Cortex of kidney (tissue), 1 donor: ENCODE data around the gene ADPRHL1.

Source experiments
- DNase-seq: peaks from one replicate; lab custom pipeline; 2025; lab: John Stamatoyannopoulos, UW

The ADPRHL1 gene

GRCh38 chr13:113432506-113433270 lies 20.6 kb downstream of the ADPRHL1 start:
- no peak for DNase-seq

GRCh38 chr13:113431171-113431570 lies 22.1 kb downstream of the ADPRHL1 start:
- no peak for DNase-seq

GRCh38 chr13:113430378-113431110 lies 22.7 kb downstream of the ADPRHL1 start:
- no peak for DNase-seq

DNA sequence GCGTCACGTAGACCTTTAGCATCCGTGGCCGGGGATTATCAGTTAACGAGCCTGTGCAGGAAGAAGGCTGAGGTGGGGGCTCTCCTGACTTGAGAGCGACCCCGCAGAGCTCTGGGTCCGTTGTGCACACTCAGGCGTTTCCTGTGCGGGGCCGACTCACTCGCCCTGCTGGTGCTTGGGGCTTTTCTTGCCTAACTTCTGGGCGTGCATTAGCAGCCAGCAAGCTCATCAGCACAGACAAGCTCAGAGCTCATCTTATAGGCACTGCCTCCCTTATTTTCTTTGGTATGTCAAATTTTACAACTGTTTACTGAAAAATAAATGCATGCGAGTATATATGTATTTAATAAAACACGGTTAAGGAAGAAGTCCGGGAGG lies 23.7 kb downstream of the ADPRHL1 start:
- no peak for DNase-seq

GRCh38 chr13:113428871-113429607 lies 24.2 kb downstream of the ADPRHL1 start:
- DNase-seq = no peak

DNA sequence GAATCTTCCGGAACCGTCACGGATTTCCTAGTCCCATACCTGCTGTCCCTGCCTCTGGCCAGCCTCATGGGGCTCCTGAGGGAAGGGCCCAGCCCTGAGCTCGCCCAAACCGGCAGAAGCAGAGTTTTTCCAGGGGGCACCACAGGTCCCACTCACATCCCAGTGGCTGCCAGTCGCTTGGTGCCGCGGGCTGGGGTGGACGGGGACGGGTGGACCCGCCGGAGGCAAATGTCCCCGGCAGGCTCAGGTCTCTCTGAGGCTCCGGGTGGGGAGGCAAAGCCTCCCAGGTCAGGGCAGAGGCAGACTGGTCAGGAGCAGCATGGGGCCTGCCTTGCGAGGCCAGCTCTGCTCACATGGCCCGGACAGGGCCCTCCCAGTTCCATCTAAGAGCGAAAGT lies 24.8 kb downstream of the ADPRHL1 start:
- DNase-seq = no peak

- no peak for DNase-seq
These were observed 25.5 kb downstream of the ADPRHL1 start for GRCh38 chr13:113427562-113428468.

DNA sequence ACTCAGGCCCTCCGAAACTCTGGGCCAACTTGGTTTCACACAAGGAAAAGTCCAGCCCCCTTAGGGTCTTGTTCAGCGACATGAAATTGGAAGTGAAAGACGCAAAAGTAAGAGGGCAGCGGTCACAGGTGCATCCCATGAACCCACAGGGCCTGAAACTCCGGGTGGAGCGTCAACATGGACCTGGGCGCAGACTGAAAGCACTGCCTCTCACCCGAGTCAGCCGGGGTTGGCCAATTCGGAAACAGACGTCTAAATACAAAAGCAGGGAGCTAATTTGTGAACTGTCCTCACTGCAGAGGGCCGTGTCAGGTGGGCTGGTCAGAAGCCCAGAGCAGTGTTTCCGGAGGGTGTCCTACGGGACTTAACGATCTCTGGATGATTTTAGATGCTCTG lies 26.7 kb downstream of the ADPRHL1 start:
- DNase-seq = no peak

DNA sequence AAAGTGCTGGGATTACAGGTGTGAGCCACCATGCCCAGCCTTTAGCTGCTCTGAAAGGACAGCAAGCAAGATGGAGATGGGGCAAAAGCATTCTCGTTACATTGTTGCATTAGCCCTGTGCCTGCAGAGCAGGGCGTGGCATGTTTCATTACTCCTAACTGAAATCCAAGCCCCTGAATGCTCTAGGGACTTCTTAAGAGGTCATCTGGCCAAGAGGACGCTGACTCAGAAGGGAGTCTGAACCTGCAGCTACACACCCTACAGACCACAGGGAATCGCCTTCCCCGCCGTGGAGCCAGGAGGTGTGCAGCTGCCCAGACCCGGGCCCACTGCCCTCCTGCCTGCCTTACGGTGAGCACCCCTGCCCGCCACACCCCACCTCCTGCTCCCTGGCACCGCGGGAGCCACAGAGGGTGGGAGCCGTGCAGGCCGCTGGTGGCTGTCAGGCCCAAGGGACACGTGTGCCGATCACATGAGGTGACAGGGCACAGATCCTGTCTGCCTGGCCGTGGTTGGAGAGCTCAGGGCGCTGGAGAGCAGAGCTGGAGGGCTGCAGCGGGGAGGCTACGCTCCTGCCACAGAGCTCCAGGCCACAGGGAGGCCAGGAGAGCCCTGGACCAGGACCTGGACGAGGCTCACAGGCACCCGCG lies 27.2 kb downstream of the ADPRHL1 start:
- DNase-seq = no peak

DNA sequence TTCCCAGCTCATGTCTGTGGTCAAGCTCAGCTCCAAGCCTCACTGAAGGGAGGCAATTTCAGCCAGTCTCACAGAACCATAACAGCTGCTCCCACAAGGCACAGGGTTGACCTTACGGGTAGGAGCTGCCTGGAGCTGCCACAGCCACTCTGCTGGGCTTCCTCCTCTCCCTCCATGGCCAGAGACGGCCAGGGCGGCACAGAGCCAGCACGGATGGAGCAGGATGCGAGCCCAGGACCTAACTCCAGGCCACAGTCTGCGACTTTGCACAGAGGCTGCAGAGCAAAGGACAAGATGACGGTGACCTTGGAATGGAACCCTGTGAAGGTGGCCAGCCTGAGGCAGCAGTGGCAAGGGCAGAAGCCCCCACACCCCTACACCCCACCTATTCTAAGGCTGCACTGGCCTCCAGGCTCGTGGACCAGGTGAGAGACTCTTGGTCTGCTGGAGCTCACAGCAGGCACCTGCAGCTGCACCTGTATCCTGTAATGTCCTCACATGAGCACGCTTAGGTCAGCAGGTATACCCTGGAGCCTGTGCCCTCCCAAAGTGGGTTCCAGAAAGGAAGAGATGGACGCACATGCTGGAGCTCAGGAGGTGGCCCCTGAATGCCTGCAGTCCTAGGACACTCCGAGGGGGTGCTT lies 29.6 kb downstream of the ADPRHL1 start:
- no peak for DNase-seq

- no peak for DNase-seq
These were observed 30.3 kb downstream of the ADPRHL1 start for GRCh38 chr13:113422807-113423519.

- DNase-seq = no peak
These were observed 31.5 kb downstream of the ADPRHL1 start for GRCh38 chr13:113421673-113422270.

GRCh38 chr13:113420833-113421600 lies 32.3 kb downstream of the ADPRHL1 start:
- DNase-seq = no peak

GRCh38 chr13:113420232-113420631 lies 33.1 kb downstream of the ADPRHL1 start:
- no peak for DNase-seq

DNA sequence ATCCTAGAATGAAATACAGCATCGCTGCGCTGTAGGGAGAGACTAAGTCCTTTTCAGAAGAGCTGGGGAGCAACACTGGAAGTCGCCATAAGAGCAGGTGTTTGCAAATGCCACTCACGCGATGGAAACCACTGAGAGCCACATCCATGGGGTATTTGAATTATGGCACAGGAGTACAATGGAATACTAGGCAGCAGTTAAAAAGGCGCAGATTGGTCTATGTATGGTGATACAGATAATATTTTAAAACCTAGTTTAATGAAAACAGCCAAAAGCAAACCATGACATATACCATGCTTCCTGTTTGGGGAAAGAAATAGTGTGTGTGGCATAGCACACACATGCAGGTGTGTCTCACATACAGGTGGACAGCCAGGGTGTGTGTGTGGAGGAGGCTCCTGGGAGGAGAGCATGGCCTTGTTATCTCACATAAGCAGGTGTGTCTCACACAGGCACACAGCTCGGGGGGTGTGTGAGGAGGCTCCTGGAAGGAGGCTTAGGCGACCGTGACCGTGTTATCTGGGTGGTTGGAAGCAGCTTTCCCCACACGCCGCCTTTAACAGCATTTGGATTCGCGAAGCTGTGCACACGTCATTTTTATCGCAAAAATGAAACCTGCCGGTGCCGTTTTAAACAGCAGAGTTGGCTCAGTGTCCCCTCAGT lies 33.6 kb downstream of the ADPRHL1 start:
- no peak for DNase-seq

GRCh38 chr13:113418722-113419049 lies 34.6 kb downstream of the ADPRHL1 start:
- DNase-seq = no peak

GRCh38 chr13:113417836-113418721 lies 35.2 kb downstream of the ADPRHL1 start:
- no peak for DNase-seq
